ENCODE measurements around the gene SLC7A6.

- TF ChIP-seq CTCF (IDR thresholded peaks at IDR 0.05) (no peak), POLR2A (IDR thresholded peaks at IDR 0.05) (no peak)
Measured at GRCh38 chr16:68247932-68248331, 16.4 kb upstream of the SLC7A6 start.

Data from uterus (tissue), 2 donors.